Astrocyte (in vitro differentiated cells and primary cell): Measurements from ENCODE around the gene ASB5. TPM values are rescaled to one million over a fixed set of nuclear protein-coding genes. Genes with fewer than 3 reads are reported as not detected.

Source experiments
- DNase-seq: peaks from one replicate; pipeline ENCODE4 v3.0.0-alpha.2; 2010; ENCODE audit warnings: low read depth
- FAIRE-seq: peaks from 2 replicates; lab custom pipeline; 2011; peaks lifted over from hg19 to GRCh38; lab: Jason Lieb, UNC
- H2AFZ ChIP-seq: 2 replicates; pipeline ENCODE4 v1.6.0; 2012; ENCODE audit warnings: low read depth, low read length, inconsistent platforms
- H3K27ac ChIP-seq: 2 replicates; pipeline ENCODE4 v1.5.1; 2011; ENCODE audit warnings: low read depth, low read length, inconsistent platforms
- H3K27me3 ChIP-seq: 2 replicates; pipeline ENCODE4 v1.6.0; 2011; ENCODE audit warnings: low read length, inconsistent platforms; ENCODE audit not compliant: insufficient read depth
- H3K36me3 ChIP-seq: 2 replicates; pipeline ENCODE4 v1.5.1; 2011; ENCODE audit warnings: low read length, inconsistent platforms; ENCODE audit not compliant: insufficient read depth
- H3K4me1 ChIP-seq: 2 replicates; pipeline ENCODE4 v1.5.1; 2011; ENCODE audit warnings: low read length, inconsistent platforms; ENCODE audit not compliant: insufficient read depth
- H3K4me2 ChIP-seq: 2 replicates; pipeline ENCODE4 v1.6.0; 2012; ENCODE audit warnings: low read length, inconsistent platforms
- H3K4me3 ChIP-seq: 2 replicates; pipeline ENCODE4 v1.5.1; 2011; ENCODE audit warnings: low read depth, mild to moderate bottlenecking, low read length, inconsistent platforms; ENCODE audit not compliant: insufficient read depth
- H3K79me2 ChIP-seq: 2 replicates; pipeline ENCODE4 v1.6.0; 2012; ENCODE audit warnings: mild to moderate bottlenecking, low read length, inconsistent platforms; ENCODE audit not compliant: insufficient read depth
- H3K9ac ChIP-seq: 2 replicates; pipeline ENCODE4 v1.6.0; 2012; ENCODE audit warnings: mild to moderate bottlenecking, low read length, inconsistent platforms
- H3K9me3 ChIP-seq: 2 replicates; pipeline ENCODE4 v1.5.1; 2012; ENCODE audit warnings: low read depth, mild to moderate bottlenecking, low read length, inconsistent platforms; ENCODE audit not compliant: insufficient read depth
- H4K20me1 ChIP-seq: 2 replicates; pipeline ENCODE4 v1.6.0; 2012; ENCODE audit warnings: low read length, inconsistent platforms; ENCODE audit not compliant: insufficient read depth
- H3K27ac Mint-ChIP-seq: one replicate; pipeline ENCODE4 v1.8.0; 2021; ENCODE audit warnings: mild to moderate bottlenecking, mixed read lengths; ENCODE audit not compliant: unreplicated experiment
- H3K27me3 Mint-ChIP-seq: one replicate; pipeline ENCODE4 v1.8.0; 2021; ENCODE audit warnings: low read depth, mixed read lengths; ENCODE audit not compliant: unreplicated experiment
- H3K36me3 Mint-ChIP-seq: one replicate; pipeline ENCODE4 v1.8.0; 2021; ENCODE audit warnings: low read depth, mixed read lengths; ENCODE audit not compliant: unreplicated experiment
- H3K4me1 Mint-ChIP-seq: one replicate; pipeline ENCODE4 v1.8.0; 2021; ENCODE audit warnings: low read depth, mixed read lengths; ENCODE audit not compliant: unreplicated experiment
- H3K4me3 Mint-ChIP-seq: one replicate; pipeline ENCODE4 v1.8.0; 2021; ENCODE audit warnings: mild to moderate bottlenecking, moderate library complexity, mixed read lengths; ENCODE audit not compliant: unreplicated experiment
- H3K9me3 Mint-ChIP-seq: one replicate; pipeline ENCODE4 v1.8.0; 2021; ENCODE audit warnings: mild to moderate bottlenecking, mixed read lengths; ENCODE audit not compliant: unreplicated experiment
- EZH2 ChIP-seq: IDR thresholded peaks from 2 replicates; pipeline ENCODE4 v1.6.1; 2012; ENCODE audit warnings: mild to moderate bottlenecking, low read length, inconsistent platforms; ENCODE audit not compliant: insufficient read depth
- total RNA-seq: library from RNA; stranded (reverse); gene quantifications from 2 replicates; pipeline ENCODE4 v1.2.1, GENCODE V29; 2021
- TF ChIP-seq, protein P1 (sequence below): IDR thresholded peaks from 2 replicates; pipeline ENCODE4 v1.5.1; 2011; ENCODE audit warnings: low read depth, mild to moderate bottlenecking, inconsistent platforms, low read length, moderate library complexity; ENCODE audit not compliant: insufficient read depth

The ASB5 gene
- total RNA-seq, 1 donor from 2014 or later = 0.43 TPM

DNA sequence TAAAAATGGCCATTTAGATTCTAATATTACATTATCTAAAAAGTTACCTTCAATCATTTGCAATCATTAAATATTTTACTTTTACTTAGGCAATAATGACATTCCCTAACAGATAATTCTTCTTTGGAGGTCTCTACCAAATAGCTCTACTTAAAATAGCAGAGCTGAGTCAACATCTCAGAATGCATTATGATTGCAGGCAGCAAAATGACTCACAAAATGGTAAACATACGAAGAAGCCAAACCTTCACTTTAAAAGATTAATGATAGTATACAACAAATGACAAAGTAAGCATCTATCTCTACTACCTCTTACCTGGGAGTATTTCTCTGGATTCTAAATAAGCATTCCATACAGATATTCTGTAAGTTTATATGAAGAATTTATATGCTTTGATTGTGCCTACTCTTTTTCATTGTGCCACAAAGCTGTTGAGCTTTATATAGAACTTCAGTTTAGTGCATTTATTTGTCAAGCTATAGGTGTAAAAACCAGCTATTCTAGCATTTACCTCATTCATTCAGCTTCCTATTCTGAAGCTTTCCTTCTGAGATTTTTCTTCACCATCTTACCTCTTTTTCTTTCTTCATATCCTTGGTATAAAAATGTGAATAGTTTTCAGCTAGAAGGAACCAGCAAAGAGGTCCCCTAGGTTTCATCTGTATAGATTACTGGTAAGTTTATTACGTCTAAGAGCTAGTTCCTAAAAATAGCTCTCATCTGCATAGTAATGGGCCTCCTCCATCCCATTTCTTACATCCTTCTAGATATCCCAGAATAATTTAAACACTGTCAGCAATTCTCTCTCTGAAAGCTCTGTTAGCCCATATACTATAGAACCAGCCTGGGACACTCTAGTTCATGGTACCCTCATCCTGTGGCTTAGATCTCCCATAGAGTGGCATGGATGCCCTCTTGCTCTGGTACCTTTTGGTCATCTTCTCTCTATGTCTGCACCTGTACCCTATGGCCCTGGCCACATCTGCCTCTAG lies 33.6 kb upstream of the ASB5 start:
- TF ChIP-seq EZH2 = no peak
- TF ChIP-seq, protein P1, sequence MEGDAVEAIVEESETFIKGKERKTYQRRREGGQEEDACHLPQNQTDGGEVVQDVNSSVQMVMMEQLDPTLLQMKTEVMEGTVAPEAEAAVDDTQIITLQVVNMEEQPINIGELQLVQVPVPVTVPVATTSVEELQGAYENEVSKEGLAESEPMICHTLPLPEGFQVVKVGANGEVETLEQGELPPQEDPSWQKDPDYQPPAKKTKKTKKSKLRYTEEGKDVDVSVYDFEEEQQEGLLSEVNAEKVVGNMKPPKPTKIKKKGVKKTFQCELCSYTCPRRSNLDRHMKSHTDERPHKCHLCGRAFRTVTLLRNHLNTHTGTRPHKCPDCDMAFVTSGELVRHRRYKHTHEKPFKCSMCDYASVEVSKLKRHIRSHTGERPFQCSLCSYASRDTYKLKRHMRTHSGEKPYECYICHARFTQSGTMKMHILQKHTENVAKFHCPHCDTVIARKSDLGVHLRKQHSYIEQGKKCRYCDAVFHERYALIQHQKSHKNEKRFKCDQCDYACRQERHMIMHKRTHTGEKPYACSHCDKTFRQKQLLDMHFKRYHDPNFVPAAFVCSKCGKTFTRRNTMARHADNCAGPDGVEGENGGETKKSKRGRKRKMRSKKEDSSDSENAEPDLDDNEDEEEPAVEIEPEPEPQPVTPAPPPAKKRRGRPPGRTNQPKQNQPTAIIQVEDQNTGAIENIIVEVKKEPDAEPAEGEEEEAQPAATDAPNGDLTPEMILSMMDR = no peak
- peak overlapping the region; percentile 51 for H3K4me2 ChIP-seq
- DNase-seq = peak; percentile 87
- Mint-ChIP-seq H3K9me3 (peaks cover 2% of the 10 kb centered on the region), H3K4me1 (peaks cover 29% of the 10 kb centered on the region), H3K4me3 (no peak overlapping the region), H3K36me3 (no peaks in the 10 kb centered on the region), H3K27me3 (no peaks in the 10 kb centered on the region), H3K27ac (no peak overlapping the region)
- H3K9ac ChIP-seq = no peak overlapping the region
- H2AFZ ChIP-seq = no peak overlapping the region
- peak; percentile 87 for FAIRE-seq
- H3K4me1 ChIP-seq = peaks cover 13% of the 10 kb centered on the region
- H3K27ac ChIP-seq = peak overlapping the region; percentile 21
- no peaks in the 10 kb centered on the region for H3K9me3 ChIP-seq
- no peaks in the 10 kb centered on the region for H4K20me1 ChIP-seq
- no peak overlapping the region for H3K4me3 ChIP-seq
- no peaks in the 10 kb centered on the region for H3K79me2 ChIP-seq
- no peaks in the 10 kb centered on the region for H3K27me3 ChIP-seq
- H3K36me3 ChIP-seq = no peaks in the 10 kb centered on the region

DNA sequence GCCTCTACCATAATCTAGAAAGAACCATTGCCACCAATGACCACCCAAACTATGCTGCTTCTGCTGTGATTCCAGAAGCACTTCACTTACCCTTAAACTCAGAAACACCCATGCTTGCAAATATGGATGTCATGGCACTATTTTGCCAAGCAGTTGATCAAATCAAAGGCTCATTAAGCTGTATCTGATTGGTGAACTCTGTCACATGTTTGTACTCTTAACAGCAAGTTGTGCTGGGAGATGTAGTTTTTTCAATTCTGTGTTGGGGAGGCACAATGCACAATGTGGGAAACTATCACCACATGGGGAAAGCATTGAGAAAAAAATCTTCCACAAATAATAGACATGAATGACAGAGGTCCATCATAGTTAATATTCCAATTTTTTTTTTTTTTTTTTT lies 31.5 kb upstream of the ASB5 start:
- H3K9me3 Mint-ChIP-seq = peaks cover 2% of the 10 kb centered on the region
- Histone ChIP-seq H3K9ac (no peak overlapping the region), H3K4me1 (peaks cover 13% of the 10 kb centered on the region), H3K4me2 (no peak overlapping the region), H3K27me3 (no peaks in the 10 kb centered on the region), H3K27ac (no peak overlapping the region), H3K79me2 (no peaks in the 10 kb centered on the region), H3K9me3 (no peaks in the 10 kb centered on the region), H3K4me3 (no peak overlapping the region), H2AFZ (no peak overlapping the region), H4K20me1 (no peaks in the 10 kb centered on the region), H3K36me3 (no peaks in the 10 kb centered on the region)
- no peaks in the 10 kb centered on the region for H3K36me3 Mint-ChIP-seq
- DNase-seq = no peak
- peaks cover 27% of the 10 kb centered on the region for H3K4me1 Mint-ChIP-seq
- no peak overlapping the region for H3K4me3 Mint-ChIP-seq
- FAIRE-seq = no peak
- TF ChIP-seq, protein P1 = no peak
- no peaks in the 10 kb centered on the region for H3K27me3 Mint-ChIP-seq
- no peak overlapping the region for H3K27ac Mint-ChIP-seq

DNA sequence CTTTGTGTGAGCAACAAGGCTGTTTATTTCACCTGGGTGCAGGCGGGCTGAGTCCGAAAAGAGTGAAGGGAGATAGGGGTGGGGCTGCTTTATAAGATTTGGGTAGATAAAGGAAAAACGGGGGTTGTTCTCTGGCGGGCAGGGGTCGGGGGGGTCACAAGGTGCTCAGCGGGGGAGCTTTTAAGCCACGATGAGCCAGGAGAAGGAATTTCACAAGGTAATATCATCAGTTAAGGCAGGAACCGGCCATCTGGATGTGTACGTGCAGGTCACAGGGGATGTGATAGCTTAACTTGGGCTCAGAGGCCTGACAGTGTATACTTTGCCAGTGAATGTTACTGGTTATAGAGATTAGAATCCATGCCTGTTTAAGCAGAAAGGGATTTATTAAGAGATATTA lies 31.0 kb upstream of the ASB5 start:
- no peak overlapping the region for H3K4me3 ChIP-seq
- Mint-ChIP-seq H3K4me3 (no peak overlapping the region), H3K36me3 (no peaks in the 10 kb centered on the region), H3K9me3 (peaks cover 2% of the 10 kb centered on the region), H3K4me1 (peaks cover 27% of the 10 kb centered on the region), H3K27me3 (no peaks in the 10 kb centered on the region), H3K27ac (no peak overlapping the region)
- no peaks in the 10 kb centered on the region for H3K9me3 ChIP-seq
- no peak for TF ChIP-seq EZH2
- TF ChIP-seq, protein P1 = no peak
- H3K36me3 ChIP-seq = no peaks in the 10 kb centered on the region
- H3K27me3 ChIP-seq = no peaks in the 10 kb centered on the region
- FAIRE-seq (no peak), DNase-seq (no peak)
- peaks cover 13% of the 10 kb centered on the region for H3K4me1 ChIP-seq
- H3K9ac ChIP-seq = no peak overlapping the region
- no peak overlapping the region for H3K27ac ChIP-seq
- H2AFZ ChIP-seq = no peak overlapping the region
- no peaks in the 10 kb centered on the region for H4K20me1 ChIP-seq
- no peaks in the 10 kb centered on the region for H3K79me2 ChIP-seq
- H3K4me2 ChIP-seq = no peak overlapping the region
